ENCODE measurements around the gene RNF123.
"Not testable (repeated sequence)": the region's sequence is repeated elsewhere in the genome, so short reads cannot be mapped to it uniquely, and the experiment has no call there.

Gene RNF123

DNA sequence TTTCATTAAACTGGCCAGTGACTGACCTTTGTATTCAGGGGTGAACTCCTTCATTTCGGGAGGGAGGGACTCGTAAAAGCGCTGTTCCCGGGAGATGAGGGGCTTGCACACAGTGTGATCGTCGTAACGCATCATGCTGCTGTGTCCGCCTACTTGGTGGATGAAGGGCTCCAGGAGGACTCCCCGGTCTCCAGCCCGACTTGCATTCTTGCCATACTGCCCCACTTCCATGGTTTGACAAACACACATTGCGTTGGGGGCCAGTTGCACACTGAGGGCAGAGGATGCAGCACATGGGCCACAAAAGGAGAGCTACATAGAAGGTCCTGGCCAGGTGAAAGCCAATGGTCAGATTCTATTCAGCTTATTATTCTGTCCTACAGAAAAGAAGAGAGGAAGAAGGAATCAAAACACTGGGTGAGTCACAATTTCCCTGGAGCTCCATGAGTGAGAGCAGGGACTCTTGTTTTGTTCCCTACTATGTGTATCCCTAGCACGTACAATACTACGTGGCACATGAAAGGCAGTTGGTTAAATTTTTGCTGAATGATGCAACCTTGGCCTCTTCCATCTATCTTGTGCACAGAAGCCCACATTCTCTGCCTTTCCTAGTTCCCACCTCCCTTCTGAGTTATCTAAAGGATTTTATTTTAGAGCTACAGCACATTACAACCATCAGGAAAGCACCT lies 58.6 kb downstream of the RNF123 start:
- no peaks in the 10 kb centered on the region for H3K36me3 ChIP-seq (ENCODE audit: control insufficient read depth, insufficient read depth, low read length)

DNA sequence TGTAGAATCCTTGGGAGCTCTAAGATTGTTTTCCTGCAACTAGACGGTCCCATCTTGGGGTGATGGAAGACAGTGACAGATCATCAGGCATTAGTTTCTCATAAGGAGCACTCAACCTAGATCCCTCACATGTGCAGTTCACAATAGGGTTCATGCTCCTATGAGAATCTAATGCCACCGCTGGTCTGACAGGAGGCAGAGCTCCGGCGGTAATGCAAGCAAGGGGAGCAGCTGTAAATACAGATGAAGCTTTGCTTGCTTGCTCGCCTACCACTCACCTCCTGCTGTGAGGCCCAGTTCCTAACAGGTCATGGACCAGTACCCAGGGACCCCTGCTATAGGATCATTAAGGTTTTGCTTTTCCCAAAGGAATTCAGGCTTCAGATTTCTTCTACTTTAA lies 59.5 kb downstream of the RNF123 start:
- not testable (repeated sequence) for H3K27ac ChIP-seq

More for the DNA sequence above, 58.6 kb downstream of the RNF123 start:
- Histone ChIP-seq H2AFZ (no peak overlapping the region), H3K27me3 (ENCODE audit: control insufficient read depth, insufficient read depth, low read length) (no peaks in the 10 kb centered on the region), H3K27ac (no peak overlapping the region), H3K9ac (no peak overlapping the region), H3K4me3 (ENCODE audit: low read depth, low read length) (no peak overlapping the region), H3K4me2 (ENCODE audit: low read length) (no peak overlapping the region), H3K79me2 (peaks cover 40% of the 10 kb centered on the region), H3K4me1 (no peaks in the 10 kb centered on the region), H3K9me3 (ENCODE audit: control insufficient read depth, low read length) (no peaks in the 10 kb centered on the region)
- TF ChIP-seq CTCF (IDR thresholded peaks at IDR 0.05) = no peak

GRCh38 chr3:49750056-49750455 lies 60.7 kb downstream of the RNF123 start:
- Histone ChIP-seq H3K36me3 (ENCODE audit: control insufficient read depth, insufficient read depth, low read length) (no peaks in the 10 kb centered on the region), H3K27ac (no peak overlapping the region), H2AFZ (no peak overlapping the region), H3K79me2 (peaks cover 44% of the 10 kb centered on the region), H3K4me2 (ENCODE audit: low read length) (no peak overlapping the region), H3K9ac (no peak overlapping the region), H3K27me3 (ENCODE audit: control insufficient read depth, insufficient read depth, low read length) (no peaks in the 10 kb centered on the region), H3K9me3 (ENCODE audit: control insufficient read depth, low read length) (no peaks in the 10 kb centered on the region), H3K4me3 (ENCODE audit: low read depth, low read length) (no peak overlapping the region), H3K4me1 (peaks cover 10% of the 10 kb centered on the region)
- TF ChIP-seq CTCF (IDR thresholded peaks at IDR 0.05) = no peak

More for the DNA sequence above, 59.5 kb downstream of the RNF123 start:
- not testable (repeated sequence) for H3K9me3 ChIP-seq (ENCODE audit: control insufficient read depth, low read length); H3K9ac ChIP-seq; H3K4me1 ChIP-seq; H3K4me2 ChIP-seq (ENCODE audit: low read length); H2AFZ ChIP-seq; H3K27me3 ChIP-seq (ENCODE audit: control insufficient read depth, insufficient read depth, low read length); H3K4me3 ChIP-seq (ENCODE audit: low read depth, low read length); H3K36me3 ChIP-seq (ENCODE audit: control insufficient read depth, insufficient read depth, low read length)
- H3K79me2 ChIP-seq = peaks cover 36% of the 10 kb centered on the region

DNA sequence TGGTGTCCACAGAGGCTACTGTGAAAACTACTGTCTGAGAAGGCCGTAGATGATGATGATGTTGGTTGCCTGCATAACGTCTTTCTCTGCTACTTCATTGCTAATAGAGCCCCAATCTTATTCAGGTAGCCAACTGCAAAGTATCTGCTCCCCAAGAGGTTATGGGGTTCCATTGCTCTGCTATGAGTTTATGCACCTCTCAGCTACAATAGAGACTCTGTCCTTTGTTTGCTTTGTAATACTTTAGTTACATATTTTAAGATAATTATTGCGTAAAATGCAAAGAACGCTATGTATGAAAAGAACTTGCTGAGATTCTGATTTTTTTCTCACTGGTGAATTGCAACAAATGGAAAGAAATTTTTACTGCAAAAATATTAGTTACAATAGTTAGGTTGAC lies 62.1 kb downstream of the RNF123 start:
- Histone ChIP-seq H3K4me1 (peaks cover 10% of the 10 kb centered on the region), H3K4me2 (ENCODE audit: low read length) (no peak overlapping the region), H3K79me2 (peaks cover 45% of the 10 kb centered on the region), H3K4me3 (ENCODE audit: low read depth, low read length) (no peak overlapping the region), H3K27ac (no peak overlapping the region), H3K36me3 (ENCODE audit: control insufficient read depth, insufficient read depth, low read length) (no peaks in the 10 kb centered on the region), H3K9me3 (ENCODE audit: control insufficient read depth, low read length) (no peaks in the 10 kb centered on the region), H3K9ac (no peak overlapping the region), H2AFZ (no peak overlapping the region), H3K27me3 (ENCODE audit: control insufficient read depth, insufficient read depth, low read length) (no peaks in the 10 kb centered on the region)
- no peak for TF ChIP-seq CTCF (IDR thresholded peaks at IDR 0.05)

- Histone ChIP-seq H2AFZ (no peak overlapping the region), H3K36me3 (ENCODE audit: control insufficient read depth, insufficient read depth, low read length) (no peaks in the 10 kb centered on the region), H3K27me3 (ENCODE audit: control insufficient read depth, insufficient read depth, low read length) (no peaks in the 10 kb centered on the region), H3K27ac (no peak overlapping the region), H3K79me2 (peaks cover 53% of the 10 kb centered on the region), H3K4me3 (ENCODE audit: low read depth, low read length) (no peak overlapping the region), H3K9ac (no peak overlapping the region), H3K9me3 (ENCODE audit: control insufficient read depth, low read length) (no peaks in the 10 kb centered on the region), H3K4me2 (ENCODE audit: low read length) (no peak overlapping the region), H3K4me1 (peaks cover 18% of the 10 kb centered on the region)
- TF ChIP-seq CTCF (IDR thresholded peaks at IDR 0.05) = no peak
Measured at GRCh38 chr3:49754536-49754935, 65.2 kb downstream of the RNF123 start.

All from parathyroid adenoma (tissue), 2 donors.